Ishikawa (cell line): ENCODE results near the gene MIAT.

Experiments used
- CREB1 ChIP-seq: IDR thresholded peaks from 2 replicates; pipeline ENCODE4 v1.6.1; 2012; ENCODE audit warnings: low read depth
- MAX ChIP-seq: IDR thresholded peaks from 2 replicates; pipeline ENCODE4 v1.6.1; 2012
- NFIC ChIP-seq: IDR thresholded peaks from 2 replicates; pipeline ENCODE4 v1.6.1; 2012
- TEAD4 ChIP-seq: IDR thresholded peaks from 2 replicates; pipeline ENCODE4 v1.6.1; 2012

DNA sequence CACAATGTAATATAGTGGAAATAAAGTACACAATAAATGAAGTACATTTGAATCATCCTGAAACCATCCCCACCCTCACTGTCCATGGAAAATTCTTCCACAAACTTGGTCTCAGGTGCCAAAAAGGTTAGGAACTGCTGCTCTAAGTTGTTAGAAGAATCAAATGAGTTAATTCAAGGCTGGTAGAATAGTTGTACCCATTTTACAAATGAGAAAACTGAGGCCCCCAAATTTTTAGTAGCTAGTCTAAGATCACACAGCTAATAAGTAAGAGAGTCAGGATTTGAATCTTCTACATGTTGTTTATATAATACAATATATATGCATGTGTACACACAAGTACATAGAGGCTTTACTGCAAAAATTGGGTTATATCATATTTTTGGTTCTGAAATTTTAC lies 43.1 kb downstream of the MIAT start:
- TF ChIP-seq MAX: no peak
- TF ChIP-seq CREB1: no peak
- TF ChIP-seq NFIC: no peak
- TF ChIP-seq TEAD4: no peak
